Spleen (tissue), 7 donors: ENCODE measurements around the gene GTSF1L.

Source experiments
- CTCF ChIP-seq, 11 experiments: fragments of 200-600 bp in 7 of 11; fragments of 450-650 bp in 4 of 11; sonication (generic) in 4 of 11; IDR thresholded peaks in 8 of 11; conservative IDR thresholded peaks in 3 of 11; 1 replicate in 7 of 11; 2 replicates in 4 of 11; pipeline versions ENCODE4 v1.4.0 to v1.8.0; 2016 to 2021; ENCODE audit warnings: antibody characterized with exemption in 11 of 11, inconsistent platforms in 4 of 11, mild to moderate bottlenecking in 1 of 11
- POLR2A ChIP-seq, 3 donors: fragments of 450-650 bp; IDR thresholded peaks; one replicate each; pipeline ENCODE4 v1.5.1; 2017; ENCODE audit warnings: antibody characterized with exemption in 3 of 3, mild to moderate bottlenecking in 1 of 3
- POLR2AphosphoS5 ChIP-seq, 3 donors: sonication (generic); formaldehyde crosslinking; IDR thresholded peaks; one replicate each; pipeline ENCODE4 v1.5.1; 2017; ENCODE audit warnings: antibody characterized with exemption in 3 of 3
- donor health status: DM: no; HTN: no; CAD: no; lungs with moderate emphysema.
- donor health status: DM: no; HTN: no; CAD: no.
- donor health status: DM: no; HTN: no; CAD: no.

GRCh38 chr20:43744151-43744611 lies 17.4 kb upstream of the GTSF1L start:
- TF ChIP-seq CTCF (IDR thresholded peaks at IDR 0.05 in 8 of 11, conservative IDR thresholded peaks at IDR 0.05 in 3 of 11) (no peak), POLR2A (IDR thresholded peaks at IDR 0.05) (no peak), POLR2AphosphoS5 (IDR thresholded peaks at IDR 0.05) (no peak)
